DND-41 (cell line): ENCODE data around the gene CIT.

Experiments used
- EZH2 ChIP-seq: IDR thresholded peaks from 3 replicates; pipeline ENCODE4 v1.6.1; 2012; ENCODE audit warnings: borderline replicate concordance, low read depth, mild to moderate bottlenecking, moderate library complexity, low read length, inconsistent platforms; ENCODE audit not compliant: severe bottlenecking
- TF ChIP-seq, protein P1 (sequence below): IDR thresholded peaks from 2 replicates; pipeline ENCODE4 v1.5.1; 2012; ENCODE audit warnings: borderline replicate concordance, low read length, moderate library complexity, mild to moderate bottlenecking; ENCODE audit not compliant: poor library complexity, severe bottlenecking; ENCODE audit errors: extremely low read depth

- TF ChIP-seq, protein P1, sequence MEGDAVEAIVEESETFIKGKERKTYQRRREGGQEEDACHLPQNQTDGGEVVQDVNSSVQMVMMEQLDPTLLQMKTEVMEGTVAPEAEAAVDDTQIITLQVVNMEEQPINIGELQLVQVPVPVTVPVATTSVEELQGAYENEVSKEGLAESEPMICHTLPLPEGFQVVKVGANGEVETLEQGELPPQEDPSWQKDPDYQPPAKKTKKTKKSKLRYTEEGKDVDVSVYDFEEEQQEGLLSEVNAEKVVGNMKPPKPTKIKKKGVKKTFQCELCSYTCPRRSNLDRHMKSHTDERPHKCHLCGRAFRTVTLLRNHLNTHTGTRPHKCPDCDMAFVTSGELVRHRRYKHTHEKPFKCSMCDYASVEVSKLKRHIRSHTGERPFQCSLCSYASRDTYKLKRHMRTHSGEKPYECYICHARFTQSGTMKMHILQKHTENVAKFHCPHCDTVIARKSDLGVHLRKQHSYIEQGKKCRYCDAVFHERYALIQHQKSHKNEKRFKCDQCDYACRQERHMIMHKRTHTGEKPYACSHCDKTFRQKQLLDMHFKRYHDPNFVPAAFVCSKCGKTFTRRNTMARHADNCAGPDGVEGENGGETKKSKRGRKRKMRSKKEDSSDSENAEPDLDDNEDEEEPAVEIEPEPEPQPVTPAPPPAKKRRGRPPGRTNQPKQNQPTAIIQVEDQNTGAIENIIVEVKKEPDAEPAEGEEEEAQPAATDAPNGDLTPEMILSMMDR: no peak
- no peak for TF ChIP-seq EZH2
Observed at GRCh38 chr12:119783787-119784186, 93.3 kb downstream of the CIT start.
